GM23338 (cell line): ENCODE data around the gene CFI. TPM values are rescaled to one million over a fixed set of nuclear protein-coding genes. Genes with fewer than 3 reads are reported as not detected.

Experiments used
- ATAC-seq: fragments of 200-7000 bp; cut with Tn5 transposase; 3 replicates; pipeline ENCODE4 v1.9.1; 2020
- DNase-seq: peaks from one replicate; pipeline ENCODE4 v3.0.0-alpha.2; 2015; ENCODE audit warnings: low spot score
- H2AFZ ChIP-seq: fragments of 200-600 bp; sonication (generic); 2 replicates; pipeline ENCODE4 v1.8.0; 2016; ENCODE audit warnings: antibody characterized with exemption, mild to moderate bottlenecking, moderate library complexity
- H3F3A ChIP-seq: fragments of 200-600 bp; sonication (generic); replicated peaks from 2 replicates; pipeline ENCODE4 v1.8.0; 2017; ENCODE audit warnings: antibody characterized with exemption, mixed run types, low read depth
- H3K27ac ChIP-seq: fragments of 200-600 bp; sonication (generic); 2 replicates; pipeline ENCODE4 v1.6.1; 2016; ENCODE audit warnings: low read depth
- H3K27me3 ChIP-seq: fragments of 200-600 bp; sonication (generic); 2 replicates; pipeline ENCODE4 v1.8.0; 2016; ENCODE audit warnings: mild to moderate bottlenecking, mixed run types, moderate library complexity; ENCODE audit not compliant: insufficient read depth
- H3K36me3 ChIP-seq: fragments of 200-600 bp; sonication (generic); 2 replicates; pipeline ENCODE4 v1.8.0; 2016; ENCODE audit warnings: mild to moderate bottlenecking; ENCODE audit not compliant: insufficient read depth
- H3K4me1 ChIP-seq: fragments of 200-600 bp; sonication (generic); 2 replicates; pipeline ENCODE4 v1.8.0; 2016; ENCODE audit warnings: mild to moderate bottlenecking, moderate library complexity; ENCODE audit not compliant: insufficient read depth
- H3K4me2 ChIP-seq: fragments of 200-600 bp; sonication (generic); 2 replicates; pipeline ENCODE4 v1.7.1; 2017; ENCODE audit warnings: mixed run types
- H3K4me3 ChIP-seq: fragments of 200-600 bp; sonication (generic); 2 replicates; pipeline ENCODE4 v1.6.1; 2016; ENCODE audit warnings: mixed run types
- H3K79me2 ChIP-seq: fragments of 200-600 bp; sonication (generic); replicated peaks from 2 replicates; pipeline ENCODE4 v1.8.0; 2017; ENCODE audit warnings: mild to moderate bottlenecking; ENCODE audit not compliant: insufficient read depth
- H3K9me2 ChIP-seq: fragments of 200-600 bp; sonication (generic); 2 replicates; pipeline ENCODE4 v1.8.0; 2017; ENCODE audit not compliant: insufficient read depth
- H4K20me1 ChIP-seq: fragments of 200-600 bp; sonication (generic); replicated peaks from 2 replicates; pipeline ENCODE4 v1.8.0; 2017; ENCODE audit warnings: mild to moderate bottlenecking; ENCODE audit not compliant: insufficient read depth
- H3K27ac Mint-ChIP-seq: 2 replicates; pipeline ENCODE4 v1.8.0; 2020; ENCODE audit warnings: inconsistent platforms, mild to moderate bottlenecking, moderate library complexity, mixed read lengths
- H3K27me3 Mint-ChIP-seq: 3 replicates; pipeline ENCODE4 v1.8.0; 2022; ENCODE audit warnings: low read depth, mild to moderate bottlenecking, moderate library complexity, mixed read lengths, inconsistent platforms; ENCODE audit not compliant: insufficient read depth, poor library complexity
- H3K36me3 Mint-ChIP-seq: 3 replicates; pipeline ENCODE4 v1.8.0; 2021; ENCODE audit warnings: low read depth, mild to moderate bottlenecking, inconsistent platforms, moderate library complexity, mixed read lengths
- H3K4me1 Mint-ChIP-seq: 3 replicates; pipeline ENCODE4 v1.8.0; 2020; ENCODE audit warnings: mild to moderate bottlenecking, inconsistent platforms, mixed read lengths
- H3K4me3 Mint-ChIP-seq: 3 replicates; pipeline ENCODE4 v1.8.0; 2021; ENCODE audit warnings: moderate library complexity, mild to moderate bottlenecking, inconsistent platforms, mixed read lengths
- H3K9me3 Mint-ChIP-seq: 3 replicates; pipeline ENCODE4 v1.8.0; 2020; ENCODE audit warnings: moderate library complexity, mild to moderate bottlenecking, inconsistent platforms, mixed read lengths
- EZH2 ChIP-seq: fragments of 200-600 bp; sonication (generic); IDR thresholded peaks from one replicate; pipeline ENCODE4 v1.8.0; 2017; ENCODE audit warnings: antibody characterized with exemption, mild to moderate bottlenecking, low read depth; ENCODE audit not compliant: unreplicated experiment
- EZH2phosphoT487 ChIP-seq: fragments of 200-600 bp; sonication (generic); IDR thresholded peaks from one replicate; pipeline ENCODE4 v1.8.1; 2018; ENCODE audit warnings: antibody characterized with exemption; ENCODE audit not compliant: unreplicated experiment
- JUNB ChIP-seq: IDR thresholded peaks from one replicate; pipeline ENCODE4 v1.6.1; 2016; ENCODE audit warnings: antibody characterized with exemption; ENCODE audit not compliant: unreplicated experiment
- POLR2AphosphoS5 ChIP-seq: IDR thresholded peaks from 2 replicates; pipeline ENCODE4 v1.6.1; 2016; ENCODE audit warnings: antibody characterized with exemption, low read depth
- STAT1 ChIP-seq: IDR thresholded peaks from one replicate; pipeline ENCODE4 v1.6.1; 2016; ENCODE audit warnings: antibody characterized with exemption; ENCODE audit not compliant: unreplicated experiment
- ZNF114 ChIP-seq: fragments of 250-450 bp; sonication (Bioruptor Pico); IDR thresholded peaks from 2 replicates; pipeline ENCODE4 v1.5.0; 2020; ENCODE audit warnings: mild to moderate bottlenecking, moderate library complexity
- ZNF331 ChIP-seq: fragments of 250-450 bp; sonication (Bioruptor Pico); IDR thresholded peaks from 2 replicates; pipeline ENCODE4 v1.5.0; 2020; ENCODE audit warnings: low read depth, mild to moderate bottlenecking, moderate library complexity
- polyA plus RNA-seq: library from polyadenylated mRNA; unstranded; fragments of >200 nt; fragmentation: Nextera tagmentation; extraction: Ambion mirVana; gene quantifications from 2 replicates; pipeline ENCODE4 v1.2.1, GENCODE V29; 2016
- total RNA-seq: library from RNA; depleted of rRNA; stranded (reverse); fragments of >200 nt; shearing (Covaris generic); gene quantifications from 2 replicates; pipeline ENCODE4 v1.2.3, GENCODE V29; 2014
- TF ChIP-seq, protein P1 (sequence below): fragments of 250-450 bp; sonication (Bioruptor Pico); IDR thresholded peaks from 2 replicates; pipeline ENCODE4 v1.5.0; 2020; ENCODE audit warnings: mild to moderate bottlenecking, moderate library complexity
- TF ChIP-seq, protein P2 (sequence below): IDR thresholded peaks from 2 replicates; pipeline ENCODE4 v1.6.1; 2016; ENCODE audit warnings: antibody characterized with exemption
- TF ChIP-seq, protein P3 (sequence below), 2 experiments: fragments of 200-600 bp in 1 of 2; sonication (generic) in 1 of 2; conservative IDR thresholded peaks; 2 replicates each; pipeline versions ENCODE4 v1.5.1 to v1.6.1; 2016 to 2017; ENCODE audit warnings: antibody characterized with exemption in 2 of 2, low read depth in 2 of 2, mild to moderate bottlenecking in 2 of 2, moderate library complexity in 1 of 2

Gene CFI
- total and polyA plus RNA-seq, 2 experiments from 2014 or later: not detected

DNA sequence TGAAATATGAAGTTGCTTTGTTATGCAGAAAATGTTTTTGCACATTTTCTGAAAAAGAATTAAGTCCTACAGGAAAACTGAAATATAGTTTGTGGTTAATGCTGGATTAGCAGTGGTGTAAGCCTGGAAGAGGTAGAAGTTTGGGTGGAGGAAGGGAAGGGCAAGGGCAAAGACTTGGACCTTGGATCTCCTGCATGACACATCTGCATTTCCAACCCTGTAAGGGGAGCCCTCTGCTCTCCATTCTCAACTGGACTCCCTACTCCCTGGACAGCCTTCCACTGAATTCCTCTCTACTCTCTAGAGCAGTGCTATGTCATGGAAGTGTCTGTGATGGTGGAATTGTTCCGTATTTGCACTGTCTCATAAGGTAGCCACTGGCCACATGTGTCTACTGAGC, 103.1 kb downstream of the CFI start:
- Mint-ChIP-seq H3K36me3 (peaks cover 46% of the 10 kb centered on the region), H3K27me3 (peaks cover 10% of the 10 kb centered on the region), H3K4me3 (no peak overlapping the region), H3K4me1 (peaks cover 17% of the 10 kb centered on the region), H3K27ac (no peak overlapping the region), H3K9me3 (no peaks in the 10 kb centered on the region; the same call in 2 of the 3 replicates)
- DNase-seq (no peak), ATAC-seq (no peak)
- no peak overlapping the region for H3K4me3 ChIP-seq
- no peaks in the 10 kb centered on the region for H3K27me3 ChIP-seq
- H3K27ac ChIP-seq: no peak overlapping the region
- H3K36me3 ChIP-seq: peaks cover 6% of the 10 kb centered on the region; the same call in 1 of the 2 replicates
- H2AFZ ChIP-seq: no peak overlapping the region
- H3K4me2 ChIP-seq: no peak overlapping the region
- H3K9me2 ChIP-seq: no peaks in the 10 kb centered on the region
- H3F3A ChIP-seq: peaks cover 8% of the 10 kb centered on the region; the same call in 1 of the 2 replicates
- H4K20me1 ChIP-seq: peaks cover 3% of the 10 kb centered on the region; the same call in 1 of the 2 replicates
- TF ChIP-seq, protein P1, sequence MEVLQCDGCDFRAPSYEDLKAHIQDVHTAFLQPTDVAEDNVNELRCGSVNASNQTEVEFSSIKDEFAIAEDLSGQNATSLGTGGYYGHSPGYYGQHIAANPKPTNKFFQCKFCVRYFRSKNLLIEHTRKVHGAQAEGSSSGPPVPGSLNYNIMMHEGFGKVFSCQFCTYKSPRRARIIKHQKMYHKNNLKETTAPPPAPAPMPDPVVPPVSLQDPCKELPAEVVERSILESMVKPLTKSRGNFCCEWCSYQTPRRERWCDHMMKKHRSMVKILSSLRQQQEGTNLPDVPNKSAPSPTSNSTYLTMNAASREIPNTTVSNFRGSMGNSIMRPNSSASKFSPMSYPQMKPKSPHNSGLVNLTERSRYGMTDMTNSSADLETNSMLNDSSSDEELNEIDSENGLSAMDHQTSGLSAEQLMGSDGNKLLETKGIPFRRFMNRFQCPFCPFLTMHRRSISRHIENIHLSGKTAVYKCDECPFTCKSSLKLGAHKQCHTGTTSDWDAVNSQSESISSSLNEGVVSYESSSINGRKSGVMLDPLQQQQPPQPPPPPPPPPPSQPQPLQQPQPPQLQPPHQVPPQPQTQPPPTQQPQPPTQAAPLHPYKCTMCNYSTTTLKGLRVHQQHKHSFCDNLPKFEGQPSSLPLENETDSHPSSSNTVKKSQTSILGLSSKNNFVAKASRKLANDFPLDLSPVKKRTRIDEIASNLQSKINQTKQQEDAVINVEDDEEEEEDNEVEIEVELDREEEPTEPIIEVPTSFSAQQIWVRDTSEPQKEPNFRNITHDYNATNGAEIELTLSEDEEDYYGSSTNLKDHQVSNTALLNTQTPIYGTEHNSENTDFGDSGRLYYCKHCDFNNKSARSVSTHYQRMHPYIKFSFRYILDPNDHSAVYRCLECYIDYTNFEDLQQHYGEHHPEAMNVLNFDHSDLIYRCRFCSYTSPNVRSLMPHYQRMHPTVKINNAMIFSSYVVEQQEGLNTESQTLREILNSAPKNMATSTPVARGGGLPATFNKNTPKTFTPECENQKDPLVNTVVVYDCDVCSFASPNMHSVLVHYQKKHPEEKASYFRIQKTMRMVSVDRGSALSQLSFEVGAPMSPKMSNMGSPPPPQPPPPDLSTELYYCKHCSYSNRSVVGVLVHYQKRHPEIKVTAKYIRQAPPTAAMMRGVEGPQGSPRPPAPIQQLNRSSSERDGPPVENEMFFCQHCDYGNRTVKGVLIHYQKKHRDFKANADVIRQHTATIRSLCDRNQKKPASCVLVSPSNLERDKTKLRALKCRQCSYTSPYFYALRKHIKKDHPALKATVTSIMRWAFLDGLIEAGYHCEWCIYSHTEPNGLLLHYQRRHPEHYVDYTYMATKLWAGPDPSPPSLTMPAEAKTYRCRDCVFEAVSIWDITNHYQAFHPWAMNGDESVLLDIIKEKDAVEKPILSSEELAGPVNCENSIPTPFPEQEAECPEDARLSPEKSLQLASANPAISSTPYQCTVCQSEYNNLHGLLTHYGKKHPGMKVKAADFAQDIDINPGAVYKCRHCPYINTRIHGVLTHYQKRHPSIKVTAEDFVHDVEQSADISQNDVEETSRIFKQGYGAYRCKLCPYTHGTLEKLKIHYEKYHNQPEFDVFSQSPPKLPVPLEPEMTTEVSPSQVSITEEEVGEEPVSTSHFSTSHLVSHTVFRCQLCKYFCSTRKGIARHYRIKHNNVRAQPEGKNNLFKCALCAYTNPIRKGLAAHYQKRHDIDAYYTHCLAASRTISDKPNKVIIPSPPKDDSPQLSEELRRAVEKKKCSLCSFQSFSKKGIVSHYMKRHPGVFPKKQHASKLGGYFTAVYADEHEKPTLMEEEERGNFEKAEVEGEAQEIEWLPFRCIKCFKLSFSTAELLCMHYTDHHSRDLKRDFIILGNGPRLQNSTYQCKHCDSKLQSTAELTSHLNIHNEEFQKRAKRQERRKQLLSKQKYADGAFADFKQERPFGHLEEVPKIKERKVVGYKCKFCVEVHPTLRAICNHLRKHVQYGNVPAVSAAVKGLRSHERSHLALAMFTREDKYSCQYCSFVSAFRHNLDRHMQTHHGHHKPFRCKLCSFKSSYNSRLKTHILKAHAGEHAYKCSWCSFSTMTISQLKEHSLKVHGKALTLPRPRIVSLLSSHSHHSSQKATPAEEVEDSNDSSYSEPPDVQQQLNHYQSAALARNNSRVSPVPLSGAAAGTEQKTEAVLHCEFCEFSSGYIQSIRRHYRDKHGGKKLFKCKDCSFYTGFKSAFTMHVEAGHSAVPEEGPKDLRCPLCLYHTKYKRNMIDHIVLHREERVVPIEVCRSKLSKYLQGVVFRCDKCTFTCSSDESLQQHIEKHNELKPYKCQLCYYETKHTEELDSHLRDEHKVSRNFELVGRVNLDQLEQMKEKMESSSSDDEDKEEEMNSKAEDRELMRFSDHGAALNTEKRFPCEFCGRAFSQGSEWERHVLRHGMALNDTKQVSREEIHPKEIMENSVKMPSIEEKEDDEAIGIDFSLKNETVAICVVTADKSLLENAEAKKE (CRISPR knock-in tag): no peak
- no peak for TF ChIP-seq ZNF114 (CRISPR knock-in tag)
- TF ChIP-seq, protein P2, sequence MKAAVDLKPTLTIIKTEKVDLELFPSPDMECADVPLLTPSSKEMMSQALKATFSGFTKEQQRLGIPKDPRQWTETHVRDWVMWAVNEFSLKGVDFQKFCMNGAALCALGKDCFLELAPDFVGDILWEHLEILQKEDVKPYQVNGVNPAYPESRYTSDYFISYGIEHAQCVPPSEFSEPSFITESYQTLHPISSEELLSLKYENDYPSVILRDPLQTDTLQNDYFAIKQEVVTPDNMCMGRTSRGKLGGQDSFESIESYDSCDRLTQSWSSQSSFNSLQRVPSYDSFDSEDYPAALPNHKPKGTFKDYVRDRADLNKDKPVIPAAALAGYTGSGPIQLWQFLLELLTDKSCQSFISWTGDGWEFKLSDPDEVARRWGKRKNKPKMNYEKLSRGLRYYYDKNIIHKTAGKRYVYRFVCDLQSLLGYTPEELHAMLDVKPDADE: no peak
- TF ChIP-seq POLR2AphosphoS5: no peak
- no peak for TF ChIP-seq EZH2phosphoT487
- no peak for TF ChIP-seq ZNF331 (CRISPR knock-in tag)
- TF ChIP-seq, protein P3, sequence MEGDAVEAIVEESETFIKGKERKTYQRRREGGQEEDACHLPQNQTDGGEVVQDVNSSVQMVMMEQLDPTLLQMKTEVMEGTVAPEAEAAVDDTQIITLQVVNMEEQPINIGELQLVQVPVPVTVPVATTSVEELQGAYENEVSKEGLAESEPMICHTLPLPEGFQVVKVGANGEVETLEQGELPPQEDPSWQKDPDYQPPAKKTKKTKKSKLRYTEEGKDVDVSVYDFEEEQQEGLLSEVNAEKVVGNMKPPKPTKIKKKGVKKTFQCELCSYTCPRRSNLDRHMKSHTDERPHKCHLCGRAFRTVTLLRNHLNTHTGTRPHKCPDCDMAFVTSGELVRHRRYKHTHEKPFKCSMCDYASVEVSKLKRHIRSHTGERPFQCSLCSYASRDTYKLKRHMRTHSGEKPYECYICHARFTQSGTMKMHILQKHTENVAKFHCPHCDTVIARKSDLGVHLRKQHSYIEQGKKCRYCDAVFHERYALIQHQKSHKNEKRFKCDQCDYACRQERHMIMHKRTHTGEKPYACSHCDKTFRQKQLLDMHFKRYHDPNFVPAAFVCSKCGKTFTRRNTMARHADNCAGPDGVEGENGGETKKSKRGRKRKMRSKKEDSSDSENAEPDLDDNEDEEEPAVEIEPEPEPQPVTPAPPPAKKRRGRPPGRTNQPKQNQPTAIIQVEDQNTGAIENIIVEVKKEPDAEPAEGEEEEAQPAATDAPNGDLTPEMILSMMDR (conservative IDR thresholded peaks at IDR 0.05; ENCODE audit: low read depth in 2 of 2): no peak
- TF ChIP-seq JUNB: no peak
- TF ChIP-seq EZH2: no peak
- TF ChIP-seq STAT1: no peak
- peaks cover 9% of the 10 kb centered on the region for H3K4me1 ChIP-seq
- peaks cover 30% of the 10 kb centered on the region for H3K79me2 ChIP-seq
